ENCODE data around the gene EBF3. TPM values are rescaled to one million over a fixed set of nuclear protein-coding genes. Genes with fewer than 3 reads are reported as not detected.

EBF3 gene
- polyA plus RNA-seq, 3 donors = 1.6 to 2.4 (median 2.2) TPM

DNA sequence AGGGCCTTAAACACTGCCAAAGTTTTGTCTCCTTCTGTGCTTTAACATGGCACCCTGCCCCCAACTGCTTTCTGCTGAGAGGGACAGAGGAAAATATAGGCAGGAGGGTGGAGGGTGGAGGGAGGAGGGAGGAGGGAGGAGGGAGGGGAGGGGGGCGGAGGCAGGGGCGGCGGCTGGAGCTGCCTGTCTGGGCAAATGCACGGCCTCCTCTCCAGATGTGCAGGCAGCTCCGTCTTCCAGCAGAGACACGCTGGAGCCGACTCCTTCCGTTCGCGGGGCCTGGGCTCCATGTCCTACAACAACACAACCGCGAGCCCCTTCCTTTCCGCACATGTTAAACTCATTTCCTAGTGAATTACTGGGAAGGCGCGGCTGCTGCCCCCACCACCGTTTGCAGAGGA is 14.2 kb downstream of the EBF3 start:
- peak in 1 of 11 donors; percentile 59 for DNase-seq (ENCODE audit: extremely low read depth in 1 of 11, low read depth in 9 of 11, low spot score in 4 of 11)

DNA sequence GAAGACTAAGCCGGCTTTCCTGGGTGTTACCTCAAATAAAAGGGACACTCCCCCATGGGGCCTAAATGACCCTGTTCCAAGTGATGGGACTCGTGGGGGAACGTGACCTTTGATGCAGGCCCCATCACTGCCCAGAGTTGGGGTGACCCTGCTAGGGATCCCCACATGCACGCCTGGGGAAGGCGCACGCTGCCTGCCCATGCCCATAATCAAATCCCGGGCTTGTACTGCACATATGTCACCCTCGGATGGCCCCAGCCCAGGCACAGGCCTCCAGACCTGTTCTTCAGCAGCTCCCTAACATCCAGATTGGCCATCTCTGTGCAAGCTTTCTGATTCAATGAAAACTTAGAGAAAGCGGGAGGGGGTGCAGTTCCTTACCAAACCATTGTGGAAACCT is 14.7 kb downstream of the EBF3 start:
- no peak for DNase-seq (ENCODE audit: extremely low read depth in 1 of 11, low read depth in 9 of 11, low spot score in 4 of 11)

DNA sequence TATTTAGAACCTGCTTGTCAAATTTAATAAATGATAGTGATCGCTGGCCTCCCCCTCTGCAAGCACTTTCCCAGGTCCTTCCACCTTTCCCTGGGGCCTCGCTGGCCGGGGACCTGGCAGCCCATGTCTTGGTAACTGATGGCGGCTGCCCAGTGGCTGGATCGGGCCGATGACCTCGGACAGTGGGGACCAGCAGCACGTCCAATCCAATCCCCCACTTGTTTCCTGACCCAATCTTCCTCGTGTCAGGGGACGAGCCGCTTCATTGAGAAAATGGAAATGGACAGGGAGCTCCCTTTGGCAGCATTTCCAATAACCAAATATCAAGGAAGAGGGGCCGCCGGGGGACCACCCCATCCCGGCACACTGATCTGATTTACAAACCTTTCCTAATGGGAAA is 17.2 kb downstream of the EBF3 start:
- DNase-seq (ENCODE audit: extremely low read depth in 1 of 11, low read depth in 9 of 11, low spot score in 4 of 11) = no peak

DNA sequence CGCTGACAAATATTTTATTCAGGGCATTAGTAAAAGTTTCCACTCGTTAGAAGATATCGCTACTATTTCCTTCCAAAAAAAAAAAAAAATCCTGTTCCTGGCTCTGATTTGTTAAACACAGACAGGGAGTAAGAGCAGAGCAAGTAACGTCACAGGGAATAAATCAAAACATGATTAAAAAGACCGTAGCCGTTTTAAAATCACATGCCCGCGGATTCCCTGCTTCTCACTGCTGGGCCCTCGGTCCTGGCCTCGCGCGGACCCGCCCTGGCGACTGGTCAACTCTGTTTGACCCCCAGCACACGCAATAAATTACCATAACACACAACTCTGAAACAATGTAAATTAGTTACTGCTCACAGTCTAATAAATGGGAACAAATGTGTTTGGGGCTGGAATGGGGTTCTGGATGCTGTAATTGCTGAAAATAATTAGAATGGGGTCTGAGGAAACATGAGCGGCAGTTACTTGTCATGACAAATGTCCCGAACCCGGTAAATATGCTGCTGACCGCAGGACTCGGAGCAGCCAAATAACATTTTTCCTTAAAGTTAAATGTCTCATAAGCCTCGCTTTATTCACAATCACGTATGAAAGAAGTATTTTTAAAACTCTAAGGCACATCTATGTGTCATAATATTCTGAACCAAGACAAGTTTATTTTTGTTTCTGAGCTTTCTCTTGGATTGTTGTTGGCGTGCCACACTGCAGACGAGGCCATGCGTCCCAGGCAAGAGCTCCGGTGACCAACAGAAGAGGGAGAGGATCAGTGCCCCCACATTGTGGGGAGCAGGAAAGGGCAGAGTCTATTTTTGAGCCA is 17.9 kb downstream of the EBF3 start:
- no peak for DNase-seq (ENCODE audit: extremely low read depth in 1 of 11, low read depth in 9 of 11, low spot score in 4 of 11)

DNA sequence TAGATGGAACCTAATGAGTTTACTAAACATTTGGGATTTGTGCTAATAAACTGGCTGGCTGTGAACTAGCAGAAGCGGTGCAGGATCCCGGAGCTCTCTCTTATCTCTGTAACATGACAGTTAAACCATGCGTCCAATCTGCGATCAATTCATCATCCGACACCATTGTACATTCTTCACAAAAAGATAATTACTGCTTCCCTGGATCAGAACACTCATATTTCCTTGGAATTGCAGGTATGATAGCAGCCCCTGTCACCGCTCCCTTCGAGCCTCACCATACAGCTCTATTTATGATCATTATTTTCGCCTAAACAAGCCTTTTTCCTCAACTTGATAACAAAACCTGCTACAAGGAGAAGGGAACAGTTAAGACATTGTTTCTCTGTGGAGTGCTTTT is 18.5 kb downstream of the EBF3 start:
- no peak for DNase-seq (ENCODE audit: extremely low read depth in 1 of 11, low read depth in 9 of 11, low spot score in 4 of 11)

DNA sequence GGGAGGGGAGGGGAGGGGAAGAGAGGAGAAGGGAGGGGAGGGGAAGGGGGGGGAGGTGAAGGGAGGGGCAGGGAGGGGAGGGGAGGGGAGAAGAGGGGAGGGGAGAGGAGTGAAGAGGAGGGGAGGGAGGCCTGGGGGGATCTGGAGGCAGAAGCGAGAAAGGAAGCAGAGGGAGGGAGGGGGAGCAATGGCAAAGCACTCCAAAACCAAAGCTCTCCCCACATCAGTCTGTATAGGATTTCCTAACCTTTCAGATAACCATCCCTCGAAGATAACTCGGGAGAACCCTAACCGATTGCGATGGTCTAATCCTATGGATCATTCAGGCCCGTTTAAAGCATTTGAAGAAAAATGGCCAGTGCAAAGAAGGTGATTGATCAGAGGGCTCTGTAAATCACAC is 19.0 kb downstream of the EBF3 start:
- no peak for DNase-seq (ENCODE audit: extremely low read depth in 1 of 11, low read depth in 9 of 11, low spot score in 4 of 11)

DNA sequence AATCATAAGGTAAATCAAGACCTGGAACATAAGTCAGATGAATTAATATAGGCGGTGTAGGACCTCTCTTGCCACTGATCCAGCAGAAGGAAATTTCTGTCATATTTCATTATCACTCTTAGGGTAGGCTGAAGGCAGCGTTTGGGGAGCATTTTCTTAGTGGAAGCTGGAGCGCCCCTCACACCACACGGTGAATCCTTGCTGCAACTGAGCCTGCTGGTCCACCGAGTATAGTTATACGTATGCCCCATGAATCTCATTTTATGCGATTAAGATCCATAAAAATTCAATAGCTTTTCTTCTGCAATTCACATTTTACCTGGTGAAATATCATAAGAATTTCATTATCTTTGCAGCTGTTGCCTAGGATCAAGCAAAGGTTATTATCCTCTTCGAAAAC is 19.6 kb downstream of the EBF3 start:
- DNase-seq (ENCODE audit: extremely low read depth in 1 of 11, low read depth in 9 of 11, low spot score in 4 of 11) = no peak

DNA sequence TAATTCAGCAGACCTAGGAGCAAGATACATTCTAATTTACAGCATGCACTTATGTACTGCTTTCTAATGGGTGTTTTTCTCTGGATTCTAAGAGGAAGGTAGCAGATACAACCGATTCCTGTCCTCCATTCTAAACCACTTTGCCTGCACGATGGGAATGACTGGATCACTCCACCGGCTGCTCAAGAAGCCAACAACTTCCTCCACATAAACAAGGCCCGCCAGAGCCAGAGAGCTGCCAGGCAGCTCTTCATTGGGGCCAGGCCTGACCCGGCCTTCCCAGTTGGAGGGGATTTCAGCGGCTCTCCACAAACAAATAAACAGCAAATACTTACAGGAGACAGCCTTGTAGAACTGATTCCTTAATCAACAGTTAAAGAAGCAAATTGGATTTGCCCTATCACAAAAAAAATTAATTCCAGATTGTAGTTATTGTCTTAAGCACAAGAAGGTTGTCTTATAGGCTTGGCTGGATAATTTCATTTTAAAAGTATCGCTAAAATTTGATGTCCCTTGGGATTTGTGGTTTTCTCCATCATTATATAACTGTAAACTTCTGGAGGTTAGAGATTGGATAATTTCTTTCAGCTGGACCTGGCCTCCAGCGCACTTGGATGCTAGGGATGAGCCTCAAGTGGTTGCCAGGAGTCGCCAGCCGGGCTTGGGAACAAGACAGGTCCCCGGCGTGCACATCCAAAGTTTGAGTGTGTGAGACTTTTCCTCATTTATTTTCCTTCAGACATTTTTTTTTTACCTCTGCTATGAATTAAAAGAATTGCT is 20.9 kb downstream of the EBF3 start:
- no peak for DNase-seq (ENCODE audit: extremely low read depth in 1 of 11, low read depth in 9 of 11, low spot score in 4 of 11)

DNA sequence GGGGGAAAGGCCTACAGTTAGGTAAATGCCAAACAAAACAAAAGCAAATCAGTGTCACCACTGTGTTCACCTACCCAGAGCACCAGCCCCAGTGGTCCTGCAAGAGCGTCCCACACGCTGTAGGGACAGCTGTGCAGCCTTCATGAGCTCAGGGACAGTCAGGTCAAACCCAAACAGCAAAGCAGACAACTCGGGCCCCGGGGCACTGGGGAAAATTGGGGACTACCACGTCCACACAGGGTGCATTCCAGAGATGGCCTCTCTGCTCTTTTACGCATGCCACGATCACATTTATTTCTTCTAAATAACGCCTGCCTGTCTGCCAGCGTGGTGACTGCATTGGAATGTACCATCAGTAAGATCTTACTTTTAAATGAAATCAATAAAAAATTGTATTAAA is 21.7 kb downstream of the EBF3 start:
- no peak for DNase-seq (ENCODE audit: extremely low read depth in 1 of 11, low read depth in 9 of 11, low spot score in 4 of 11)

DNA sequence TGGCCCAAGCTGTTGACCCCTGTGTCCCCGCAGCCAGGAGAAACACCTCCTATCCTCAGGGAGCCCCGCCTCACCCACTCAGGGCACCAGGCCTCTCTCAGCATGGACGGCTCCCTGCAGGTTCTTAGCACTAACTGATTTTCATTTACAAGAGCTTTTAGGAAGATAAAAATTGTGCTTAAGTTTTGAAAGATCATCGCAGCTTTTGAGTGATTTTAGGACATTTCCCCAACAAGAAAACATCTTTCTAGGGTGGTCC is 22.1 kb downstream of the EBF3 start:
- DNase-seq (ENCODE audit: extremely low read depth in 1 of 11, low read depth in 9 of 11, low spot score in 4 of 11) = no peak

DNA sequence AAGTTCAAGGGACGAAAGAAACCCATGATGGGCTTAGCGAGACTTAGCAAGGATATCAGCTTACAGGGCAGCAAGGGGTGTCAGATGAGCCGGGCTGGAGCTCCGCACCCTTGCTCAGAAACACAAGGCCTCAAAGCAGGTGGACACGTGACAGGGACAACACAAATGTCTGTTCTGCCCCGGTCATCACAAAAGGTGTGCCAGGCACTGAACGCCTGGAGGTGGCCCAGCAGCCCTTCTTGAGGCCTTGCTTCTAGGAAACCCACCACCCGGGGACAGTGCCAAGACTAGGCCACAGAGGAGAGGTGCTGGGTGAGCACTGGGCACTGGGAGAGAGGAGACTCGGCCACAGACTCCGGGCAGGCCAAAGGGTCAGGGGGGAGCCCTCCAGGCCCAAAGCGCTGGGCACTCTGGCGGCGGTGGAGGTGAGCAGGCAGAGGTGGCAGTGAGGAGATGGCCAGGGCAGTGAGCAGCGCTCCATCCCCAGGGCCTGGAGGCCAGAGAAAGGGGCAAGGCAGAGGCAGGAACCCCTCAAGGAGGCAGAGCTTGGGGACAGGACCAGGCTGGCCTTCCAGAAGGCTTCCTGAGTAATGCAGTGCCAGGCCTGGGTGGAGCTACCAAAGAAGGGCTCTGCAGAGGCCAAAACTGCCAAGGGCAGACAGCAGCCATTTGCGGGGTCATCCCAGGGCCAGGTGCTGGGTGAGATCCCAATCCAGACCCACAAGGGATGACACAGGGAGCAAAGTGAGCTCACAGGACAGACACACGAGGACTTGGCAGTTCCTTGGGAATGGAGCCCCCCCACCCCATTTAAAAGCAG is 22.7 kb downstream of the EBF3 start:
- DNase-seq (ENCODE audit: extremely low read depth in 1 of 11, low read depth in 9 of 11, low spot score in 4 of 11) = no peak

DNA sequence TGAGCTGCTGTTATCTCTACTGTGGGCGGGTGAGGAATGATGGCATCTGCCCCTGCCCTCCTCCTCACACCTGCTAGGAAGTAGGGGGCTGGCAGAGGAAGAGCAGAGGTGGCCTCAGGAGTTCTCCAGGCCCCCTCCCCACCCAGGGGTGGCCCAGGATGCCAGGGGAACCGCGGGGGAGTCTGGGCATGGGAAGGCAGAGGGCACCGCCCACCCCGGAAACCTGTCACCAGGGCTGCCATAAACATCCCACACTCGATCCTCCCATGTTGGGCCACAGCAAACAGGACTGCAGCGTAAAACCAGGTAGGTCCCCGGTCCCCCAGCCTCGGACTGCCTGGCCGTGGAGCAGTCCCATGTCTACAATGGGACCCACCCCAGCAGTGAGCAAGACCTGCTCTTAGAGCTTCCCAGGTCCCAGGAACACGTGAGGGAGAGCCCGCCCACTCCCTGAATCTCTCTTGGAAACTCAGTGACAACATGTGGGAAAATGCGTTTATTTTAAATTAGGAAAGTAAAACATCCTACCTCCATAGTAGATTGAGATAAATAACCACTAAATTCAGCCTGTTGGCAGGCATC is 23.4 kb downstream of the EBF3 start:
- no peak for DNase-seq (ENCODE audit: extremely low read depth in 1 of 11, low read depth in 9 of 11, low spot score in 4 of 11)

DNA sequence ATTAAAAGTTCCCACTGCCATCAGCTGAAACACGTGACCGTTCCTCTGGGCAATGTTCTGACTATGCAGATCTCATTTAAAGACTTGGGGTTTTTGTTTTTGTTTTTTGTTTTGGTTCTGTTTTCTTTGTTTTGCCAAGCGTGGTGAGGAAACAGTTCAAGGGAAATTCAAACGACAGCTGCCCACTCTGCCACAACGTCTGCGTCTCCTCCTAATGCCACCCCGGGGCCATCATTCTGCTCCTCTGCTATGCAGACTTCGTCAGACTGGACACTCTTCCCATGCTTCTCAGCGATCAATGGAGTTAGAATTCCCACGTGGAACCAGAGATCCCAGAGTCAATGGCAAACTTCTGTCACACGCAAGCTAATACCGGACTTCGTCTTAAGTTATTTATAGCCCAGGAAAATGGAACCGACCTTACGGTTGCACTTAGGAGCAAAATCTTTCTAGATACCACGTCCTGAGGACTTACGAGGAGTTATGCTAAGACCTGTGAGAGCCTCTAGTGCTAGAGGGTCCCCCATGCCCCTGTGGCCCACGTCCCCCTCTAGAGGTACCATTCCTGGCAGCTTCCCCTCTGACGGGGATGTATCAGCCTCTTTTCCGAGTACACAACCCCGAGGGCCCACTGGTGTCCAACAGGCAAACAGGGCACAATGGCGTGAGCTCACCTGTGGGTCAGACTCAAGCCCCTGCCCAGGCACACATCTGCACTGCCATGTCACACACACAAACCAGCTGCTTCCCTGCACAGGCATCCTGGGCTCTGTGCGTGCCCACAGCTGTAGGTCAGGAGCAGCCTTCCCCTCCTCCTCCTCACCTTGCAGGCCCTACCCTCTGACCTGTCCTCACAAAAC is 24.4 kb downstream of the EBF3 start:
- no peak for DNase-seq (ENCODE audit: extremely low read depth in 1 of 11, low read depth in 9 of 11, low spot score in 4 of 11)

DNA sequence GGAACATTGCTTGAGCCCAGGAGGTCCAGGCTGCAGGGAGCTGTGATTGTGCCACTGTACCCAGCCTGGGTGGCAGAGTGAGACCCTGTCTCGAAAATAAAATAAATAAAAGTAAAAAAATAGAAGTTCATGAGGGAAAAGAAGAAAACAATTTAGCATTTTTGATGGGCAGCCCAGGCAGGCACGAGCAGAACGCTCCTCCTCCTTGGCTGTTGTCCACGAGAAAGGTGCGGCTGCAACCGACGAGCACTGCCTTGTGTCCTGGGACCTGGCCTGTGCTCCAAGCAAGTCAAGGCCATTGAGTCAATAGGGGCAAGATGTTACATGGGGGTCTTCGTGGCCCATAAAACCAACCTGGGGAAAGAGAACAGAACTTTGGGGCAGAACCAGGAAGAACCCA is 25.6 kb downstream of the EBF3 start:
- no peak for DNase-seq (ENCODE audit: extremely low read depth in 1 of 11, low read depth in 9 of 11, low spot score in 4 of 11)

DNA sequence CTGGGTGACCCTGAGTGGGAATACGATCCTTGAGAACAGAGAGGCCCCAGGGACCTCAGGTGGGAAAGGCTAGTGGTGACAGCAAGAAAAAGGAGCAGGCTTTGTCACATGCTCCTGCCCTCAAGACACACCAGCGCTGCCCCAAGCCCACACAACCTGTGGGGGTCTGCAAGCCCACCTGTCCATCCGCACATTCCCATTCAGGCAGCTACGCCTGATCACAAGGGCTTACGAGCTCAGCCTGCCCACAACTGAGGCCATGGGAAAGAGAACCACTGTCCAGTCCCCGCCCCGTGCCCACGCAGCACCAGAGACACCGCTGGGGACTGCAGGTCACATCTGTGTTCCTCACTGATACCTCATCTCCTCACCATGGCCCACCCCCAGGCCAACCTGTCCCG is 26.7 kb downstream of the EBF3 start:
- DNase-seq (ENCODE audit: extremely low read depth in 1 of 11, low read depth in 9 of 11, low spot score in 4 of 11) = no peak

DNA sequence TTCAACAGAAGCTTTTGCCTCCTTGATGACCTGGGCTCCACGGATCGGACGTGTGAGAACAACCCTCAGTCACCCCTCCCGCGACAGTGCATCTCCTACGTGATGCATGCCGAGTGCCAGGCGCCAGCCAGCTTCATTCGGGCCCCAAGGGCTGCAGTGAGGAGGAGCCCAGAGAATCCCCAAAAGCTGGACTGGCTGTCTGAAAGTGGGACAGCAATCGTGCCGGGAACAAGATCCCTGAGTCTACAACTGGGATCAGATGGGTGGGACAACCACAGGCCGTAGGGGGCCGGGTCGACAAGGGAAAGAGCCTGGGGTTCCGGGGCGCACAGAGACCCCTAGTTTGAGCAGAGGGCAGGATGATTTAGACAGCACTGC is 27.2 kb downstream of the EBF3 start:
- no peak for DNase-seq (ENCODE audit: extremely low read depth in 1 of 11, low read depth in 9 of 11, low spot score in 4 of 11)

DNA sequence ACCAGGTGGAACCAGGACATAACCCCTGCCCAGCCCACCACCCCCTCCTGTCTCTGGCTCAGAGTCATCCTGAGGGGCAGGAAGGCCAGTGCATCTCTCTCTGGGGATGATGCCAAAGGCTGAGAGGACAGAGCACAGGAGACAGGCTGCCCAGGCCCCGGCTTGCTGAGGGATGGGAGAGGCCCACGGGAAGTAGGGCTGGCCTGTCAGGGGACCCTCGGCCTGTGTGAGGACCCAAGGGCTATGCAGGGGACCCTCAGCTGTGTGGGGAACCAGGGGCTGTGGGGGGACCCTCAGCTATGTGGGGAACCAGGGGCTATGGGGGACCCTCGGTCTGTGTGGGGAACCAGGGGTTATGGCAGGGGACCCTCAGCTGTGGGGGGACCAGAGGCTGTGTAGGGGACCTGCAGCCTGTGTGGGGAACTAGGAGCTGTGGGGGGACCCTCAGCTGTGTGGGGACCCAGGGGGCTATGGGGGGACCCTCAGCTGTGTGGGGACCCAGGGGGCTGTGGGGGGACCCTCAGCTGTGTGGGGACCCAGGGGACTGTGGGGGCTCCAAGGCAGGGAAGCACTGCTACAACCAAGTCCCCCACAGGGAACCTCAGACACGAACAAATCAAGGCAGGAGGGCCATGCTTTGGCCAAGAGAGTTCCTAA is 27.7 kb downstream of the EBF3 start:
- DNase-seq (ENCODE audit: extremely low read depth in 1 of 11, low read depth in 9 of 11, low spot score in 4 of 11) = no peak

DNA sequence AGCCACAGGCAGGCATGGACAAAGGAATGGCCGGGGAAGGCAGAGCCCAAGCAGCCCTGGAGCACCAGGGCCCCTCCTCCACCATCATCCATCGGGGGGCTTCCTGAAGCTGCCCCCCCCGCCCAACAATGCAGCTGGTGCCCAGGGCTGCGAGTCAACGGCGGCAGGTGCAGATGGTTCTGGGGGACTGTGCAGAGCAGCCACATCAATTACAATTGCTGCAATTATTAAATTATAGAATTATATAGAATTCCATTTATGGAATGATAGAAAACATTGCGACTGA is 28.3 kb downstream of the EBF3 start:
- DNase-seq (ENCODE audit: extremely low read depth in 1 of 11, low read depth in 9 of 11, low spot score in 4 of 11) = no peak
